Adrenal gland (tissue), 12 donors: ENCODE data around the gene COL9A3. TPM values are rescaled to one million over a fixed set of nuclear protein-coding genes. Genes with fewer than 3 reads are reported as not detected.

Source experiments
- DNase-seq, 7 donors: peaks; one replicate each; pipeline ENCODE4 v3.0.0-alpha.2; 2019 to 2020
- H3K27ac ChIP-seq, 5 donors: fragments of 200-600 bp; sonication (generic) in 4 of 5; 1 replicate in 3 of 5; 2 replicates in 2 of 5; pipeline versions ENCODE4 v1.5.1 to v1.8.0; 2016 to 2020; ENCODE audit warnings: mild to moderate bottlenecking in 1 of 5
- H3K27me3 ChIP-seq: fragments of 200-600 bp; 2 replicates; pipeline ENCODE4 v1.8.0; 2021
- H3K36me3 ChIP-seq, 2 donors: fragments of 200-600 bp; replicated peaks in 1 of 2; 1 replicate in 1 of 2; 2 replicates in 1 of 2; pipeline versions ENCODE4 v1.5.1 to v1.8.0; 2018 to 2022
- H3K4me1 ChIP-seq, 2 donors: fragments of 200-600 bp; replicated peaks in 1 of 2; 1 replicate in 1 of 2; 2 replicates in 1 of 2; pipeline versions ENCODE4 v1.5.1 to v1.8.0; 2018 to 2021
- H3K4me3 ChIP-seq, 4 donors: fragments of 200-600 bp; sonication (generic) in 3 of 4; one replicate each; pipeline ENCODE4 v1.5.1; 2016 to 2018
- H3K9me3 ChIP-seq, 3 donors: fragments of 200-600 bp; sonication (generic) in 1 of 3; replicated peaks in 1 of 3; 1 replicate in 2 of 3; 2 replicates in 1 of 3; pipeline versions ENCODE4 v1.5.1 to v1.8.0; 2016 to 2021
- POLR2A ChIP-seq, 2 donors: fragments of 450-650 bp; IDR thresholded peaks; one replicate each; pipeline ENCODE4 v1.6.1; 2017; ENCODE audit warnings: antibody characterized with exemption in 2 of 2, mild to moderate bottlenecking in 2 of 2, moderate library complexity in 1 of 2
- WGBS, 4 donors: extraction: QIAGEN DNeasy Blood & Tissue Kit in 2 of 4; methylation state at CpG; one replicate each; pipeline versions ENCODE4 v1.1.5 to v1.1.7; 2013 to 2017; 5-methylcytosine and 5-hydroxymethylcytosine counted together
- intact Hi-C, 2 donors: fragments of 100-400 bp; cut with DNase I; formaldehyde crosslinking; loops; one replicate each; pipeline versions ENCODE4 v1.14.1 to v1.15.0; 2022 to 2023
- polyA plus RNA-seq, 3 donors: library from polyadenylated mRNA; stranded (reverse); fragments of 200-250 nt in 2 of 3; fragments of 350-450 nt in 1 of 3; fragmentation: Illumina TruSeq in 1 of 3; extraction: RNeasy Lipid Tissue Mini Kit (QIAGEN cat#74804) in 1 of 3; gene quantifications; one replicate each; pipeline ENCODE4 v1.2.3, GENCODE V29; 2013 to 2014
- total RNA-seq, 9 donors: library from RNA; depleted of rRNA in 4 of 9; stranded (reverse); fragments of >200 nt in 4 of 9; fragments of 120-200 nt in 1 of 9; fragmentation: NEBNext Ultra II Directional in 1 of 9; extraction: Animal tissue kit (Norgen Biotek cat#: 25700) in 1 of 9; gene quantifications; one replicate each; pipeline versions ENCODE4 v1.1.0 to v1.2.4, GENCODE V29; 2013 to 2023
- TF ChIP-seq, protein P1 (sequence below), 6 experiments: fragments of 450-650 bp in 4 of 6; fragments of 200-600 bp in 2 of 6; sonication (generic) in 1 of 6; IDR thresholded peaks; 1 replicate in 5 of 6; 2 replicates in 1 of 6; pipeline versions ENCODE4 v1.5.1 to v1.8.0; 2016 to 2021; ENCODE audit warnings: antibody characterized with exemption in 6 of 6, mild to moderate bottlenecking in 2 of 6, moderate library complexity in 1 of 6
- donor health status: healthy with polysubstance abuse.
- donor health status: Bipolar disorder and iron deficiency.
- donor health status: DM: yes; HTN: yes; CAD: no.
- donor health status: DM: no; HTN: no; CAD: no.
- donor health status: DM: no; HTN: no; CAD: no.
- donor health status: DM: yes; HTN: yes; CAD: no.

Gene COL9A3
- total and polyA plus RNA-seq, 12 donors = 0.22 to 27.8 (median 1.4) TPM

DNA sequence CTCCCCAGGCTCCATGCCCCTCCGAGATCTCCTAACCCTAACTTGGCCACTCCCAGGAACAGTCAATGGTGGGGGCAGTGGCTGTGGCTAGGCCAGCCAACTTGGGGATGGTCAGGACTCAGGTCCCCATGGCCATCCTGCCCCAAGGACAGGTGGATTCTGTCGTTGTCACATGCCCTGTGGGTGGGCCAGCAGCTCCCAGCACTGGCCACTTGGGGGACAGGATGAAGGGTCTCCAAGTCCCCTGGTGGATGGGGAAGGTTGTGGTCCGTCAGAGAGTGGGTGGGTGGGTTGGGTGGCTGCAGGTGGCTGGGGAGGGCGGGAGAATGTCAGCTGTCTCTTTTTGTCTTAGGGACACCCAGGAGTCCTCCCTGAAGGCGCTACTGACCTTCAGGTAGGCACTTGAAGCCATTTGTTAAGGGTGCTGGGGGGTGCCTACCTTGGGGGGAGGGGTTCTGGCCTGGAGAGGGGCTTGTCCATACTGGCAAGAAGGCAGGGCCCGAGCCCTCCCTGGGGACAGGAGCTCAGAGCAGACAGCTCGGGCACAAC, 5.5 kb downstream of the COL9A3 start:
- Histone ChIP-seq H3K4me3 (no peak overlapping the region), H3K4me1 (peaks cover 8 to 23% of the 10 kb centered on the region in 2 donors), H3K27me3 (peaks cover 4% of the 10 kb centered on the region), H3K9me3 (no peaks in the 10 kb centered on the region), H3K27ac (no peak overlapping the region), H3K36me3 (no peaks in the 10 kb centered on the region)
- no peak for DNase-seq
- 21 to 85% (median 68%) methylated on average over 2 to 7 of the region's 7 CpGs for WGBS, 4 donors
- TF ChIP-seq, protein P1, sequence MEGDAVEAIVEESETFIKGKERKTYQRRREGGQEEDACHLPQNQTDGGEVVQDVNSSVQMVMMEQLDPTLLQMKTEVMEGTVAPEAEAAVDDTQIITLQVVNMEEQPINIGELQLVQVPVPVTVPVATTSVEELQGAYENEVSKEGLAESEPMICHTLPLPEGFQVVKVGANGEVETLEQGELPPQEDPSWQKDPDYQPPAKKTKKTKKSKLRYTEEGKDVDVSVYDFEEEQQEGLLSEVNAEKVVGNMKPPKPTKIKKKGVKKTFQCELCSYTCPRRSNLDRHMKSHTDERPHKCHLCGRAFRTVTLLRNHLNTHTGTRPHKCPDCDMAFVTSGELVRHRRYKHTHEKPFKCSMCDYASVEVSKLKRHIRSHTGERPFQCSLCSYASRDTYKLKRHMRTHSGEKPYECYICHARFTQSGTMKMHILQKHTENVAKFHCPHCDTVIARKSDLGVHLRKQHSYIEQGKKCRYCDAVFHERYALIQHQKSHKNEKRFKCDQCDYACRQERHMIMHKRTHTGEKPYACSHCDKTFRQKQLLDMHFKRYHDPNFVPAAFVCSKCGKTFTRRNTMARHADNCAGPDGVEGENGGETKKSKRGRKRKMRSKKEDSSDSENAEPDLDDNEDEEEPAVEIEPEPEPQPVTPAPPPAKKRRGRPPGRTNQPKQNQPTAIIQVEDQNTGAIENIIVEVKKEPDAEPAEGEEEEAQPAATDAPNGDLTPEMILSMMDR (IDR thresholded peaks at IDR 0.05) = no peak
- no peak for TF ChIP-seq POLR2A (IDR thresholded peaks at IDR 0.05)
- intact Hi-C loops = no loop called here

DNA sequence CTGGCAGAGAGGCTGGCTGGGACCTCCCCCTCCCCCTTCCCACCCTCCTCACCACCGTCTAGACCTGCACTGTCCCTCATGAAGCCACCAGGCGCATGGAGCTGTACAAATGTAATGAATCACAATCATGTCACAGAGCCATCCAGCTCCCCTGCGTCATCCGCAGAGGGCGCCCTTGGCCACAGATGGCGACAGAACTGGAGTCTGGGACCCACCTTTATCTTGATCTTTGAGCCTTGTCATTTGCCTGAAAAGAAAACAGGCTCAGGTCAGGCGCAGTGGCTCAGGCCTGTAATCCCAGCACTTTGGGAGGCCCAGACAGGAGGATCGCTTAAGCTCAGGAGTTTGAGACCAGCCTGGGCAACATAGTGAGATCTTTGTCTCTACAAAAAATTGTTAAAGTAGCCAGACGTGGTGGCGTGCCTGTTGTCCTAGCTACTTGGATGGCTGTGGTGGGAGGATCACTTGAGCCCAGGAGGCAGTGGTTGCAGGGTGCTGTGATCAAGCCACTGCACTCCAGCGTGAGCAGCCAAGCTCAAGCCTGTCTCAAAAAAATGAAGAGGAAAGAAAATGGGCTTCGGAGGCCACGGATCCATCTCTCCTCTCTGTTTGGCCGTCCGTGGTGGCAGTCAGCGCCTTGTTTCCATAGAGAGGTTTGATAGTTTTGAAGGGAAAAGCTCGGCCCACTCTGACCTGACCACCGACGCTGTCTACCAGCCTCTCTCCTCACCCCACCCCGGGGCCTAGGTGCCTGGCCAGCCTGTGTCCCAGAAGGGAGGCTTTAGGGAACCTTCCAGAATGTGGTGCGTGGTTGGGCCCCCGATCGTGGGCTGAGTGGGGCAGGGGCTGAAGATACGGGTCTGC, 6.2 kb downstream of the COL9A3 start:
- Histone ChIP-seq H3K27me3 (no peaks in the 10 kb centered on the region), H3K9me3 (no peaks in the 10 kb centered on the region), H3K27ac (no peak overlapping the region), H3K4me1 (peaks cover 8 to 23% of the 10 kb centered on the region in 2 donors), H3K4me3 (no peak overlapping the region), H3K36me3 (no peaks in the 10 kb centered on the region)
- intact Hi-C loops = no loop called here
- TF ChIP-seq, protein P1 (IDR thresholded peaks at IDR 0.05) = peak in 5 of 6 experiments; percentile 32 to 49 (median 41)
- TF ChIP-seq POLR2A (IDR thresholded peaks at IDR 0.05) = no peak
- WGBS, 4 donors = 71 to 84% (median 81%) methylated on average over 15 to 24 of the region's 24 CpGs
- DNase-seq = peak in 6 of 7 donors; percentile 71 to 85 (median 80)

DNA sequence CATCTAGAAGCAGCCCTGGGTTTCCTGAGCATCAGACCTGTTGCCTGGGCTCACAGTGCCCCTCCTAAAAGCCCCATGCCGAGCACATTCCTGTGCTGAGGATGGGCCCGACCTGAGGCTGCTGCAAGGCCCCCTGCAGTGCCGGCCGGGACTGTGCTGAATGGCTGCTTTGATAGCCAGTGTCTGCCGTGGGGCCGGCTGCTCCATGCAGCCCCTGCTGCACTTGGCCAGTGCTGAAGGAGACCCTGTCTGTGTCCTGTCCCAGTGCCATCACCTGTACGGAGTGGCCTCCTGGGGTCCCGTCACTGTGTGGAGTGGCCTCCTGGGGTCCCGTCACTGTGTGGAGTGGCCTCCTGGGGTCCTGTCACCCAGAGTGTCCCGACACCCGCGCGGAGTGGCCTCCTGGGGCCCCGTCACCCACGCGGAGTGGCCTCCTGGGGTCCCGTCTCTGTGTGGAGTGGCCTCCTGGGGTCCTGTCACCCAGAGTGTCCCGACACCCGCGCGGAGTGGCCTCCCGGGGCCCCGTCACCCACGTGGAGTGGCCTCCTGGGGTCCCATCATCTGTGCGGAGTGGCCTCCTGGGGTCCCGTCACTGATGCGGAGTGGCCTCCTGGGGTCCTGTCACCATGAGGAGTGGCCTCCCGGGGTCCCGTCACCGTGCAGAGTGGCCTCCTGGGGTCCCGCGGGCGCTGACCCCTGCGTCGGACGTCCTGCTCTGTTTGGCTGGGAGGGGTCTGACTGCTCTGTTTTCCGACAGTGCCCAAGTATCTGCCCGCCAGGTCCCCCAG, 7.0 kb downstream of the COL9A3 start:
- Histone ChIP-seq H3K36me3 (no peaks in the 10 kb centered on the region), H3K4me3 (peak overlapping the region in 1 of 4 donors; percentile 57), H3K27ac (no peak overlapping the region), H3K4me1 (peaks cover 8 to 15% of the 10 kb centered on the region in 2 donors), H3K9me3 (no peaks in the 10 kb centered on the region), H3K27me3 (no peaks in the 10 kb centered on the region)
- WGBS, 4 donors = 80 to 88% (median 82%) methylated on average over 10 to 38 of the region's 38 CpGs
- intact Hi-C loops = no loop called here
- DNase-seq = peak in 1 of 7 donors; percentile 8
- TF ChIP-seq, protein P1 (IDR thresholded peaks at IDR 0.05) = no peak
- no peak for TF ChIP-seq POLR2A (IDR thresholded peaks at IDR 0.05)
